SK-N-SH treated with all-trans-retinoic acid at 6 μM for 48 hours (cell line): Measurements from ENCODE around the gene ATP10B.

ENCODE experiments used
- PATZ1 ChIP-seq: fragments of 250-450 bp; sonication (Bioruptor Pico); IDR thresholded peaks from 2 replicates; pipeline ENCODE4 v1.8.0; 2020; ENCODE audit warnings: mild to moderate bottlenecking, moderate library complexity, borderline replicate concordance
- SNAI2 ChIP-seq: fragments of 250-450 bp; sonication (Bioruptor Pico); IDR thresholded peaks from 2 replicates; pipeline ENCODE4 v1.5.0; 2020; ENCODE audit warnings: mild to moderate bottlenecking, moderate library complexity

GRCh38 chr5:160901656-160902055, 49.6 kb upstream of the ATP10B start:
- TF ChIP-seq SNAI2 (CRISPR knock-in tag) (no peak), PATZ1 (no peak)
